Activated CD4-positive, alpha-beta T cell treated with anti-CD3 and anti-CD28 coated beads for 48 hours (primary cell): ENCODE measurements around the gene OTOA.
A peak's percentile ranks its signal among the peaks of the same experiment; 100 is the strongest.
"Not testable (repeated sequence)": the region's sequence is repeated elsewhere in the genome, so short reads cannot be mapped to it uniquely, and the experiment has no call there.

Experiments used
- DNase-seq: peaks from one replicate; pipeline ENCODE4 v3.0.0-alpha.2; 2020

The OTOA gene

DNA sequence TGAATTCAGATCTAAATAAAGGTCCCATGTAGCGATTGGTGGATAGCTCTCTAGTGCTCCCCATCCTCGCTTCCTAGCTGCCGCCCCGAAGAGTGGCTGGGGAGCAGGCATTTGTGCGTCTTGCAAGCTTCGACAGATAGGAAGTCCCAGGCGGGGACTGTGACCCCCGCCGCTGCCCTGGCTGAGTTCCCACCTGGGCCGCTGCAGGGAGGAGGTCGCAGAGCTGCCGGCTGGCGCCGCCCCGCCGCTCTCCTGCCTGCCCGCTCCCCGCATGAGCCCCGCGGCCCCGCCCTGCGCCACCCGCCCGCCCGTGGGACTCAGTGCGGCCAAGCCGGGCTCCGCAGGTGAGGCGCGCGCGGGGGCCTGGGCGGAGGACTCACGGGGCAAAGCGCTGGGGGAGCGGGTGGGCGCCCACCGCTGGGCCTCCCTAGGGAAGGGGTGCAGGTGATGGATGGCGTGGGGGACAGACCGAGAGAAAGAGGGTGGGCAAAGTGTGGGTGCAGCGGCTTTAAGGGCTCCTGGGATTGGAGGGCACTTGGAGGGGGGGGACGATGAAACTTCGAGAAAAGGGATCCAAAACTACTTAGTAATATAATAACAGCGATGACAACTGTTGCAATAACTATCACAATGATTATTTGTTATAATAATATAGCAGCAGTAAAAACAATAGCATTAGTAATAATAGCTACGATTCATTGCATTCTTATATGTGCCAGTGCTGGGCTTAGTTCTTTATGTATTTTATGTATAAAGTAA, at the start of gene OTOA:
OTOA (plus strand) TSS at position 80 of the 759 bp plus-strand sequence. CDS start 14,547 bp downstream, outside the sequence.
- peak; percentile 24 for DNase-seq

DNA sequence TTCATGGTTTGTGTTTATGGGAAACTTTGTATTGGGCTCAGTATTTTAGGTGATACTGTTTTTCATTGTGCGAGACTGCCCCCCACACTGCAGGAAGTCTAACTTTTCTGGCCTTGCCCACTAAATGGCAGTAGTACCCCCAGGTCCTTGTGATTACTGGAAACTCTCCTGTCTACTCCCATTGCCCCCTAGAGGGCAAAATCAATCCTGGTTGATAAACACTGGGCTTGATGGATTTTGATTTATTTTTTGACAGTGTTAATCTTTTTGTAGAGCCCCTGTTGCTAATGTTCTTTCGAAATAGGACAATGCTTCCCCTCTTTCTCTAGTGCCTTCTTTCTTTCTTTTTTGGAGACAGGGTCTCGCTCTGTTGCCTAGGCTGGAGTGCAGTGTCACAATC, 48.9 kb upstream of the OTOA start:
- no peak for DNase-seq

DNA sequence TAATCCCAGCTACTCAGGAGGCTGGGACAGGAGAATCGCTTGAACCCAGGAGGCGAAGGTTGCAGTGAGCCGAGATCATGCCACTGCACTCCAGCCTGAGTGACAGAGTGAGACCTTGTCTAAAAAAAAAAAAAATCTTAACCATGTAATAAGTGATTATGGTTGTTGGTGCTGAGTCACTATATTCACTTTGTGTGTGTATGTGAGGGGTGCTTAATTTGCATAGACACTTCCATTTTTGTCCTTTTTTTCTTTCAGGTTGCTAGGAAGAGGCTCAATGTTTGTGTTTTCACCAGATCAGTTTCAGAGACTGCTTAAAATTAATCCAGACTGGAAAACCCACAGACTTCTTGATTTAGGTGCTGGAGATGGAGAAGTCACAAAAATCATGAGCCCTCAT, 46.2 kb upstream of the OTOA start:
- no peak for DNase-seq

DNA sequence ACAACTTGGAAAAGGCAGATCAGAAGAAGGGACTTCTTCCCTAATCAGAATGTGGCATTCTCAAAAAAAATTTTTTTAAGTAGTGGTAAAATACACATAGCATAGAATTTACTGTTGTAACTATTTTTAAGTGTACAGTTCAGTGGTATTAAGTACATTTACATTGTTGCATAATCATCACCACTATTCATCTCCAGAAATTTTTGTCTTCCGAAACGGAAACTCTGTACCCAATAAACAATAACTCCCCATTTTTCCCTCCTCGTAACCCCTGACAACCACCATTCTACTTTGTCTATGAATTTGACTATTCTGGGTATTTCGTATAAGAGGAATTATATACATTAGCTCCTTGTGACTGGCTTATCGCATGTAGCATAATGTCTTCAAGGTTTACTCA, 45.5 kb upstream of the OTOA start:
- no peak for DNase-seq

DNA sequence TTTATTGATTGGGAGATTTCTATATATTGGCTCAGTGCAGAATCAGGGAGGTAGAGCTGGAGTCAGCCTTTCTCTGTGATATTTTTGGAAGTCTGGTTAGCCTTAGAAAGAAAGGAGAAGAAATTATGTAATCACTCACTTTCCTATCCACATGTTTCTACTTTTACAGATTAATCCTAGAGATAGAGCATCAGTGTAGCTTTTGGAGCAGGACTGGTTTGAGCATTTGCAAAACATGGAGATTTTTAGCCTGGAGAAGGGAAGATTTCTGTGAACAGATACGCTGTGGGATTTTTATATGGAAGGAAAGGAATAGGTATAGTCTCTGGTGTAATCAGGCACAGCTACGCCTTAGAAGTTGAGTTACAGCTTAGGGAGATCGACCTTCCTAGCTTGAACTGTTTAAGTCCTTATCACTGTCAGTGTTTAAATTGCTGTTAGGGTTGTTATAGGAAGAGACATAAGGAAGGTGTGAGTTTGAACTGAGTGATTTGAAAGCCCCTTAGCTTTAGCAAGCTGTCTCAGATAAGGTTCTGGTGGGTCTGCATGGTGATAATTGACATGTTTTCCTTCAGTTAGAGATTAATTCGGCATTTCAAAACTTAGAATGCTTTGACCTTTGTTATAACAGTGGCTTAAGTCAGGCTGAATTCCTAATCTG, 43.9 kb upstream of the OTOA start:
- DNase-seq, result no peak

DNA sequence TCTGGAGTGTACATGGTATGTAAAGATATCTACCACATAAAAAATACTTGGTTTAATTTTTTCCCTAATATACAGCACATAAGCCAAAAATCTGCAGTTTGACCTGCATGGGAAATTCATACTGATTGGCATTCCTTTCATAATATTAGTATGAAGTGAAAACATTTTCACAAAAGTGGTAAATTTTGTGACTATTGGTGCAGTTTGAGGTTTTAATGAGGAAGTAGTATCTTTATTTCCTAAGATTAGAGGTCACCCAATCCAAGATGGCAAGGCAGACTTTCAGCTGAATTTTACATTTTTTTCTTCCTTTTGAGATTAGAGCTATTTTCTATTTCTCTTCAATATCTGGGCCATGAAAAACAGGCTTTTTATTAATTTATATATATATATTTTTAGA, 43.2 kb upstream of the OTOA start:
- no peak for DNase-seq

DNA sequence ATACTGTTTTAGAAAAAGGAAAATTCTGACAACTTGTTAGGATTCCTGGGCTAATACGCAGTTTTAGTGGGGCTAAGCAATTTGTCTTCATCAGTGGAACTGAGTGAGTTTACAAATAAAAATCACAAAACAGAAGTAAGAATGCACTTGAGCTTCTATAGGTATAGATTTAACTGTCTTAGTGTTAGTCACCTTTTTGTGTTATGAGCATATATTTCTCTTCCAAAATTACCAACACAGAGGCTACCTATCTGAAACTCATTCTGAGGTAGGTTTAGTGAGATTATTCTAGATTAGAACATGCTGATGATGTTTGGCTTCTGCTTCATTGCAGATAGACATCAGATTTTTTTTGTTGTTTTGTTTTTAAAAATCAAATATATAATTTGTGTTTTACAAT, 41.2 kb upstream of the OTOA start:
- DNase-seq, result no peak

DNA sequence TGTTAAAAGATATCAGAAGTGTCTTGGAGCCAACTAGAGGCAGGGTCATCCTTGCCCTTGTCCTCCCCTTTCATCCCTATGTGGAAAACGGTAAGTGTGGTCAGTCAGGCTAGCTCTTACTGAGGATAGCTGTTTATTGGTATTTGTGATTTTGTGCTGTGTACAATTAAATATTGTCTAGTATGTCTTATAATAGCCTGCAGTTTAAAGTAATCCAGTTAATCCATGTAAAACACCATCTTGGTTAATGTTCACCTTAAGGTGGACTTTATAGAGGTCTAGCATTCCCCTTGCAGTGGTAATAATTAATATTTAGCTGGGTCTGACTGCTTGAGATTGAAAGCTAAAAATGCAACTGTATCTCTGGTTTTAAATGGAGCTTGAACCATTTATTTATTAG, 38.7 kb upstream of the OTOA start:
- no peak for DNase-seq

DNA sequence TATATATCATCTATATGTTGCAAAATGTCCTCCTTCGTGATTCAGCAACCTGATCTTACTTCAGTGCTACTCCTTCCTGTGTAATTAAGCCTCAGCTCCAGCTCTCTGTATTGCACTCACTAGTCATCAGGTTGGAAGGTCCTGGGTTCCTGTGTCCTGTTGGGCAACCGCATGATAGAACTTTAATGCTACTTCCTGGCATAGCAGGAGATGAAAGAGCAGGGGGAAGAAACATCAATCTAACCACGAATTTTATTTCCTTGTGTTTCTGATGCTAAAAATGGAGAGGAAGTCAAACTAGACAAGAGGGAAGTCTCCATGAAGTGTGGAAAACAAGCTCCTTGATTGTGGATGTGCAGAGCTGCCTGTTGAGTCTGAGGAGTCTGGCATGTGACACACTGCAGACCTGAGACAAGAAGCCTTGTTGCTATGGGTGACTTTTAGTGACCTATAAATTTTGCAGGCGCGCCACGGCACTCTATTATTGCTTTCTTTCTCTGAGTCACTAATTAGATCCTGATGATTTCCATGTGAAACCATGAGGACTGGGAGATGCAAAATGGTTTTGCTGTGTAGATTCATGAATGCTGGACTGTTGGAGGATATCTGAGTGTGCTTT, 37.0 kb upstream of the OTOA start:
- no peak for DNase-seq

DNA sequence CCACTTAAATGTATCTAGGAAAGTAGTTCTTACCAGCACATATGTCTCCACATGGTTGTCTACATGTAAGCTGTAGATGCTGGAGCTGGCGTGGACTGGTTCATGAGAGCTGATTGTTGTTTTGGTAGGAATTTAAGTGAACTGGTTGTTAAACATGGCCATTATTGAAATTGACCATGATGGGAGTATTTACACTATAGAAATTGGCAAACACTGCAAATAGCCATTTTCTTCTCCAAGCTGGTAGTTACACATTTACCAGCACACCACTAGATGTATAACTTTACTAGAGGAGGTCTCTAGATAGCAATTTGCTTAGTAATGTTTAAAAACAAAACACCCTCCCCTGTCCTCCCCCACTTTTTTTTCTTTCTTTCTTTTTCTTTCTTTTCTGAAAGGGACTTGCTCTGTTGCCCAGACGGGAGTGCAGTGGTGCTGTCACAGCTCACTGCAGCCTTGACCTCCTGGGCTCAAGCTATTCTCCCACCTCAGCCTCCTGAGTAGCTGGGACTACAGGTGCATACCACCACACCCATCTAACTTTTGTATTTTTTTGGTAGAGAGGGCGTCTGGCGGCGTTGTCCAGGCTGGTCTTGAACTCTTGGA, 35.5 kb upstream of the OTOA start:
- DNase-seq, result no peak

DNA sequence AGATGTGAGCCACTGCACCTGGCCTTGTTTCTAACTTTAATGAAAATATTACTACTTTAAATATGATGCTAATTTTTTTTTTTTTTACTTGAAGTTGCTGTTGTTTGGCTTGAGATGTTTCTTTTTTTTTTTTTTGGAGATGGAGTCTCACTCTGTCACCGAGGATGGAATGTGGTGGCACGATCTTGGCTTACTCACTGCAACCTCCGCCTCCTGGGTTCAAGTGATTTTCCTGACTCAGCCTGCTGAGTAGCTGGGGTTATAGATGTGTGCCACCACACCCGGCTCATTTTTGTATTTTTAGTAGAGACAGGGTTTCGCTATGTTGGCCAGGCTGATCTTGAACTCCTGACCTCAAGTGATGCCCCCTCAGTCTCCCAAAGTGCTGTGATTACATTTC, 35.0 kb upstream of the OTOA start:
- no peak for DNase-seq

DNA sequence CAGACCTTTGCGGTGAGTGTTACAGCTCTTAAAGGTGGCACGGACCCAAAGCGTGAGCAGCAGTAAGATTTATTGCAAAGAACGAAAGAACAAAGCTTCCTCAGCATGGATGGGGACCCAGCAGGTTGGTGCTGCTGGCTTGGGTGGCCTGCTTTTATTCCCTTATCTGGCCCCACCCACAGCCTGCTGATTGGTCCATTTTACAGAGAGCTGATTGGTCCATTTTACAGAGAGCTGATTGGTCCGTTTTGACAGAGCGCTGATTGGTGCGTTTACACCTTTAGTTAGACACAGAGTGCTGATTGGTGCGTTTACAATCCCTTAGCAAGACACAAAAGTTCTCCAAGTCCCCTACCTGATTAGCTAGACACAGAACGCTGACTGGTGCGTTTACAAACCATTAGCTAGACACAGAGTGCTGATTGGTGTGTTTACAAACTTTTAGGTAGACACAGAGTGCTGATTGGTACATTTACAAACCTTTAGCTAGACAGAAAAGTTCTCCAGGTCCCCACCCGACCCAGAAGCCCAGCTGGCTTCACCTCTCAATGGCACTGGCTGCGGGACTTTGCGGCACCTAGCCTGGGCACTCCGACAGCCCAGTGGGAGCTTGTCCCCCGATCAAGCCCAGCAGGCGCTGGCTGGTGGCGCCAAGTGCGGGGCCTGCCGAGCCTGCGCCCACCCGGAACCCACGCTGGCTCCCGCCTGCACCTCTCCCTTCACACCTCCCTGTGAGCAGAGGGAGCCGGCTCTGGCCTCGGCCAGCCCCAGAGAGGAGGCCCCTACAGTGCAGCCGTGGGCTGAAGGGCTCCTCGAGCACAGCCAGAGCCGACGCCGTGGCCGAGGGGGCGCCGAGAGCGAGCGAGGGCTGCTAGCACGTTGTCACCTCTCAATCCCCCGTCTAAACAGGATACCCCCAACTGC, 33.9 kb upstream of the OTOA start:
- DNase-seq, result not testable (repeated sequence)

DNA sequence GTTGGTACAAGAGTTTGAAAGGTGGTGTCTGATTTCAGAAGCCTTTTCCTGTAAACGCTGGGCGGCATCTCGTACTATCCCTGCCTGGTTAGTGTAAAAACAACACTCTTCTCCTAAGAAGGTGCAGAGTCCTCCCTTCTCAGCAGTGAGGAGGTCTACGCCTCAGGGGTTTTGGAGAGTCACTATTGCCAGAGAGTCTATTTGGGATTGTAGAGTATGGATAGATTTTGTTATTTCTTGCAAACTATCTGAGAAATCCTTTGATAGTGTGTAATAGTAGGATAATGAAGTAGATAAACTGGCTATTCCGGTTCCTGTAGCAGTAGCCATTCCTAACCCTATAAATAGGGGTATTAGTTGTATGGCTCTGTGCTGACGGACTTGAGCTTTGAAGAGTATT, 32.9 kb upstream of the OTOA start:
- DNase-seq, result not testable (repeated sequence)

DNA sequence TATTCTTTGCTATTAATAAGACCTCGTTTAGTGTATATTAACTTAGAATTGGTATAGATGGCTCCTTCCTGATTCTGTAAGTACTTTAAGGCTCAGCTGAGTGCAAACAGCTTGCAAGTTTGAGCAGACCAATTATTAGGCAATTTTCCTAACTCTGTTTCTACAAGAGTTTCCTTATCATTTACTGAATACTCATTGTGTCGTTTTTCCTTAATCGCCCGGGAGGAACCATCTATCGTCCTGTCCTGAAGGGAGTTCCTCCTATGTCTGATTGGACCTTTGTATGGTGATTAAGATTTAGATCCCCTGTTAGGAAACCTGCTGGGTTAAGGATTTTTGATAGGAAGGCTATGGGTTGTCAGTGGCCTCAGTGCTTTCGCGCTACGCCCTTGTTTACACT, 32.4 kb upstream of the OTOA start:
- DNase-seq, result not testable (repeated sequence)

DNA sequence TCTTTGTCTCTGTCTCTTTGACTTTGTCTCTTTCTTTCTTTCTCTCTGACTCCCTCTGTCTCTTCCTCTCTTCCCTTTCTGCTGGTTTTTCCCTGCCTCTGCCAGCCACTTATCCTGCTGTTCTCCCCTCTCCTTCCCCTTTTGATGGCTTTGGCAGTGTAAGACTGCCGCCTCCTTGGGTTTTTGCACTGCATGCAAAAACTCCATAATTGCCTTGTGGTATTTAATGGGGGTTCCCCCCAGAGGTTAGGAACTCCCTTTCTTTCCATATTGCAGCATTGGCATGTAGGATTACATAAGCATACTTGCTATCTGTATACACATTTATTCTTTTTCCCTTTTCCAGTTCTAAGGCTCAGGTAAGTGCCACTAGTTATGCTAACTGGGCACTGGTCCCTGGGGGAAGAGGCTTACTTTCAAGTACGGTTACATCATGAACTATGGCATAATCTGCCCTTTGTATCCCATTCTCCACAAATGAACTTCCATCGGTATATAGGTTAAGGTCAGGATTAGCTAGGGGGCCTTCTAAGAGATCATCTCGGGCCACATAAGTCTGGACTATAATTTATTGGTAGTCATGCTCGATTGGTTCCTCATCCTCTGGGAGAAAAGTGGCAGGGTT, 31.7 kb upstream of the OTOA start:
- not testable (repeated sequence) for DNase-seq

DNA sequence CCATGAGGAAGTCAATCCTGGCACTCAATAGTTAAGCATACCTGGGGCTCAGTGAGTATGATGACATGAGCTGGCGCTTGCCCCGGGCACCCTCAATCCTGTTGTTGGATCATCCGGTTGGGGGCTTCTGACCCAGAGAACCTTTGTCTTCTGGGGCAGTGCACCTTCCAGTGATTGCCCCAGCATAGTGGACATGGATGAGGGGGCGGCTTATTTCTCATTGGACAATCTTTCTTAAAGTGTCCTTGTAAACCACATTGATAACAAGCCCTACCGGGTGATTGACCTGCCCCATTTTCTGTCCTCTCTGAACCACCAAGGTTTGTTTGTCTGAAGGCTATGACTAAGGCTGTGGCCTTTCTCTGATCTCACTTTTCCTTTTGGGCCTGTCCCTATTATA, 29.6 kb upstream of the OTOA start:
- DNase-seq, result no peak

DNA sequence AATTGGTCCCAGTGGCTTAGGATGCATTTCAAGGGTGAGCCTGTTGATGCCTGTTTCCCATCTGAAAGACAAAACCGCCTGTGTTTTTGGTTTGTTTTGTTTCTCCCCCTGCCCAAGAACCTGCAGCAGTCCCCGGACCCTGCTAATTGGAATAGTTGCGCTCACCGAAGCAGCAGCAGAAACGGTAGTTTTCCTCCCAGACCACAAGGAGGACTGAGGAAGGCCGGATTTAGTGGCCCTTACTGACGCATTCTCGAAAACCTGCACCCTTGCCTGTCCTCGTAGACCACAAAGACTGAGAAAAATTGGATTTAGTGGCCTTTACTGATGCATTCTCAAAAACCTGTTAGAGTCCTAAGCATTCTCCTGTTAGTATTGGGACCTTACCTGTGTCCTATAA, 28.1 kb upstream of the OTOA start:
- not testable (repeated sequence) for DNase-seq

DNA sequence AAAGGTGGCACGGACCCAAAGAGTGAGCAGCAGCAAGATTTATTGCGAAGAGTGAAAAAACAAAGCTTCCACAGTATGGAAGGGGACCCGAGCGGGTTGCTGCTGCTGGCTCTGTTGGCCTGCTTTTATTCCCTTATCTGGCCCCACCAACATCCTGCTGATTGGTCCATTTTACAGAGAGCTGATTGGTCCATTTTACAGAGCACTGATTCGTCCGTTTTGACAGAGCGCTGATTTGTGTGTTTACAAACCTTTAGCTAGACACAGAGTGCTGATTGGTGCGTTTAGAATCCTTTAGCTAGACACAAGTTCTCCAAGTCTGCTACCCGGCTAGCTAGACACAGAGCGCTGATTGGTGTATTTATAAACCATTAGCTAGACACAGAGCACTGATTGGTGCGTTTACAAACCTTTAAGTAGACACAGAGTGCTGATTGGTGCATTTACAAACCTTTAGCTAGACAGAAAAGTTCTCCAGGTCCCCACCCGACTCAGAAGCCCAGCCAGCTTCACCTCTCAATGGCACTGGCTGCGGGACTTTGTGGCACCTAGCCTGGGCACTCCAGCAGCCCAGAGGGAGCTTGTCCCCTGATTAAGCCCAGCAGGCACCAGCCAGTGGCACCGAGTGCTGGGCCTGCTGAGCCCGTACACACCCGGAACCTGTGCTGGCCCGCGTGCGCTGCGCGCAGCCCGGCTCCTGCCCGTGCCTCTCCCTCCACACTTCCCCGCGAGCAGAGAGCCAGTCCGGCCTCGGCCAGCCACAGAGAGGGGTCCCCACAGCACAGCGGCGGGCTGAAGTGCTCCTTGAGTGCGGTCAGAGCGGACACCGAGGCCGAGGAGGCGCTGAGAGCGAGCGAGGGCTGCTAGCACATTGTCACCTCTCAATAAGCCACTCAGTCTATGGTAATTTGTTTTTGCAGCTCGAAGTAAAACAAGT, 26.5 kb upstream of the OTOA start:
- no peak for DNase-seq

DNA sequence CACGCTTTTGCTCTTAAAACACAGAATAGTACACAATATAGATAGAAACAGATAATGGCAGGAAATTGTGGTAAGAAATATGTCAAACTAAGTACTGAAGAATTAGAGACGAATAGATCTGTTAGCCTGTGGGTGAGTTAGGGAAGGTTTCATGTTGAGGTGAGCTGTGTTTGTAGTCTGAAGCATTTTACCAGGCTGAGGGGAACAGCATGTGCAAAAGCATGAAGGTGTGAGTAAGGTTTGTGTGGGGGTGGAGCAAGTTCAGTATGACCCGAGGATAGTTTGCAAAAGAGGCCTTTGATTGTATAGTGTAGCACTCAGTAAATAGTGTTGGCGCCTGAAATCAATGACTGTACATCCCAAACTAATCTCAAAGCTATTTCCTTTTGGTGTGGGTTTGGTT, 25.2 kb upstream of the OTOA start:
- peak; percentile 36 for DNase-seq

DNA sequence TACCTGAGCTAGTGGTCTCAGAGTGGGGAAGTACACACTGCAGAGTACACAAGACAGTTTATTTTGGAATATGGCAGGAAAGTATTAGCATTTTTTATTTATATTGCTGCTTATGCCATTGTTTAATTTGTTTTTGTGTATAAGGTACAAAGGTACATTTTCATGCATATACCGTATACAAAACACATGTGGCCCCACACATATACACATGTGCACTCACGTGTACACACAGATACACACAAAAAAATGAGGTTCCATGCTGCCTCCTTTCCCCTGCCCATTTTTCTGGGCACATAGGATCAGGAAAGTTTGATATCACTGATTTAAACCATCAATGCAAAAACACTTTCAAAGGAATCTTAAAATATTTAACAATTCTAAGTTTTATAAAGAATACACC, 24.3 kb upstream of the OTOA start:
- no peak for DNase-seq

DNA sequence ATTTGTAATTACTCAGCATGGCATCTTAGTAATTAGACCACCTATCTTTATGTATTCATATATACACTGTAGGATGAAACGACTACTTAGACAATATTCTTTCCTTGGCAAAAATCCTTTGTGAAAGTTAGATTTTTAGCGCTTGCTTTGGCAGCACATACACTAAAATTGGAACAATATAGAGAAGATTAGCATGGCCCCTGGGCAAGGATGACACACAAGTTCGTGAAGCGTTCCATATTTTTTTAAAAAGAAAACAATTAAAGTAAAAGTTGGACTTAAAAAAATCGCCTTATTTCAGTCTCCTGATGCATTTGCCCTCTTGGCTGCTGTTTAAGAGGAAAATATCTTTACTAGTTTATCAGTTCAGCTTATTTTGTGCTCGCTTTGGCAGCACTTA, 21.9 kb upstream of the OTOA start:
- no peak for DNase-seq
